Stimulated activated CD8-positive, alpha-beta memory T cell treated with anti-CD3 and anti-CD28 coated beads, Interleukin-2, amount 100 ng/mL, for 48 hours (primary cell): ENCODE data around the gene PEX5.
"Not testable (repeated sequence)": the region's sequence is repeated elsewhere in the genome, so short reads cannot be mapped to it uniquely, and the experiment has no call there.

Source experiments
- DNase-seq, 2 donors: peaks; one replicate each; pipeline ENCODE4 v3.0.0-alpha.2; 2020; ENCODE audit warnings: low read depth in 2 of 2

Gene PEX5

GRCh38 chr12:7213745-7214144 is 24.3 kb downstream of the PEX5 start:
- not testable (repeated sequence) for DNase-seq

GRCh38 chr12:7217475-7218069 is 28.1 kb downstream of the PEX5 start:
- DNase-seq = no peak

GRCh38 chr12:7219599-7220243 is 30.2 kb downstream of the PEX5 start:
- DNase-seq = peak; percentile 36 to 45

- no peak for DNase-seq
Observed at GRCh38 chr12:7221486-7221885, 32.0 kb downstream of the PEX5 start.

GRCh38 chr12:7229741-7230140 is 40.3 kb downstream of the PEX5 start:
- no peak for DNase-seq

GRCh38 chr12:7241404-7242005 is 52.0 kb downstream of the PEX5 start:
- DNase-seq = no peak

- DNase-seq = no peak
Observed at GRCh38 chr12:7242176-7243101, 53.0 kb downstream of the PEX5 start.

GRCh38 chr12:7251328-7251996 is 62.0 kb downstream of the PEX5 start:
- DNase-seq = not testable (repeated sequence)

- DNase-seq = no peak
Observed at GRCh38 chr12:7259060-7259459, 69.6 kb downstream of the PEX5 start.
